GM23248 (cell line): ENCODE results near the gene RBBP6.
"Not testable (repeated sequence)": the region's sequence is repeated elsewhere in the genome, so short reads cannot be mapped to it uniquely, and the experiment has no call there.

Experiments
- EZH2 ChIP-seq: fragments of 200-600 bp; sonication (generic); IDR thresholded peaks from 2 replicates; pipeline ENCODE4 v1.6.1; 2018; ENCODE audit warnings: antibody characterized with exemption, mild to moderate bottlenecking; ENCODE audit not compliant: insufficient read depth, poor library complexity, severe bottlenecking
- EZH2phosphoT487 ChIP-seq: fragments of 200-600 bp; sonication (generic); IDR thresholded peaks from 2 replicates; pipeline ENCODE4 v1.6.1; 2018; ENCODE audit warnings: antibody characterized with exemption, moderate library complexity, mild to moderate bottlenecking, low read depth; ENCODE audit not compliant: insufficient read depth

DNA sequence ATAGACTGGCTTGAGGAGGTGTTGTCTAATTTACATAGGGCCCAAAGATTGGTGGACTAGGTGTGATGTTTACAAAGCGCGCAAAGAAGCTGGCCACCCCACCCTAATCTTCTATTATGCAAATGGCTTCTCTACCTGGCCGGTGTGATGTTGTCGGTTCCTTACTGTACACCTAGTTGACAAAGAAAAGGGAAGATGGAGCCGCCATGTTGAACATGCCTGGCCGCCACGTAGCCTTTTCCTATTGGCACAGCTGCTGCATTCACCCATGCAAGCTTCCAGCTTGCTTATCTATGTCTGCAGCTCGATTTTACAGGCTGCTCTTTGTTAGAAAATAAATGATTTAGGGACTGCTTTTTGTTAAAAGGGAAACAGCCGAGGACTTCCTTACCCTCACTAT lies 44.2 kb upstream of the RBBP6 start:
- not testable (repeated sequence) for TF ChIP-seq EZH2phosphoT487, EZH2
